ELF-1 (cell line): ENCODE data around the gene TMEM88.

Experiments
- DNase-seq: peaks from one replicate; pipeline ENCODE4 v3.0.0-alpha.2; 2016; ENCODE audit warnings: low read depth, low spot score

Gene TMEM88

DNA sequence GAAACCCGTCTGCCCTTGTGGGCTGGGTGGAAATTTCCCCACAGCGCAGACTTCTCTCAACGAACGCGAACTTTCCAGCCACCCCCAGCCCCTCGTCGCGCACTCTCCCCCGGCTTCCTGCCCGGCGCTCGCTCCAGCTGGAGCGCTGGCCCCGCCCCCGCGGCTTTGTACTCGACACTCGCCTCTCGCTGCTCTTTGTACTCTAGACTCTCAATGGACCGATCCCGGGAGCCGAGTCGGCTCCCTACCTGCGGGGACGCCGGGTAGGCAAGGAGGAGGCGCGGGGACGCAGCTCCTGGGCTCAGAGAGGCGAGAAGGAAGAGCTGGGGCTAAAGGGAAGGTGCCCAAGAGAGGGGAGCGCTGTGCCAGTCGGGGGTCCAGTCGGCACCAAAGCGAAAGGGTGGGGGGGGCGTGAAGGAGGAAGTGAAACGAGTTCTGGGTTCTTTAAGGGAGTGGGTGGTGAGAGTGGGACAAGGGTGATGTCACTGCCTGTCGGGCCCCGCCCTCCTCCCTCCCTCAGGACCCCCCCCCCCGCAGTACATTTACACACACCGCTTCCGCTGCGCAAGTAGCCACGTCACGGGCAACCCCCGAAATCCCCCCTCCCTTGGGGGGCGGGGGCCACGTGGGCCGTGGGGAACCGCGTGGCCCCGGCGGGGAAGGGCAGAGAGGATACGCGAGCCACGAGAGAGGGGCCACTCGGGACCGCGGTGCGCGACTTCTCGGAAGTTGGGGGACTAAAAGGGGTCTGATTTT lies 11.2 kb upstream of the TMEM88 start:
- DNase-seq, result peak; percentile 88

DNA sequence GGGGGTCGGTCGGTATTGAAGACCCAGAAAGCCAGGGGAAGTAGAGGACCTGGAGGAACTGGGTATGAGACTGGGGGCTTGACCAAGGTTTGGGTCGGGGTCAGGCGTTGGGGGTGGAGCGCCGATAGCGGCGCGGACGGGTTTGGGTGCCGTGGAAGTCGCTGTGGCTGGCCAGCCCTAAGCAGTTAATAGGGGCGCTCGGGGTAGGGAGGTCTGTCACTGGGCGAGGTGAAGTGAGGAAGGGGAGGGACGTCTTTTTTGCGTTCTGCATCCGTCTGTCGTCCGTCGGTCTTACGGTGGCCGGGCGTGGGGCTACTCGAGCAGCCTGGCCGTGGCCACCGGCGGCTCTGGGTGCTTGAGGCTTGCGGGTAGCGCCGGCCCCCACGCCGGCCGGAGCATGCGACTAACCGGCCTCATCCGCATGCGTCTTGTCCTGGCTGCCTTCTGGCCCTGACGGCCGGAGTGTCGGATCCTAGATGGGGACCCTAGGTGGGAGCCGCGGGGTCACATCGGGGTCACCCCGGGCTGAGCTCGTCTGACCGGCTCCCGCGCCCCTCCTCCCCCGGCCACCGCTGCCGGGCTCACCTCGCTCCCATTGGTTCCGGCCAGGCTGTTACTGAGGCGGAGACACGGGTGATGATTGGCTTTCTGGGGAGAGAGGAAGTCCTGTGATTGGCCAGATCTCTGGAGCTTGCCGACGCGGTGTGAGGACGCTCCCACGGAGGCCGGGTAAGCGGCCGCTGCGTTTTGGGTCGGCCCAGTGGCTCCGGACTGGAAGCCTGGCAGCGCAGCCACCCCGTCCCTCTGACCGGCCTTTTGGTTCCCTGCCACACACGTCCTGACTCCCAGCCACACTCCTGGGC lies 10.3 kb upstream of the TMEM88 start:
- peak; percentile 96 for DNase-seq

DNA sequence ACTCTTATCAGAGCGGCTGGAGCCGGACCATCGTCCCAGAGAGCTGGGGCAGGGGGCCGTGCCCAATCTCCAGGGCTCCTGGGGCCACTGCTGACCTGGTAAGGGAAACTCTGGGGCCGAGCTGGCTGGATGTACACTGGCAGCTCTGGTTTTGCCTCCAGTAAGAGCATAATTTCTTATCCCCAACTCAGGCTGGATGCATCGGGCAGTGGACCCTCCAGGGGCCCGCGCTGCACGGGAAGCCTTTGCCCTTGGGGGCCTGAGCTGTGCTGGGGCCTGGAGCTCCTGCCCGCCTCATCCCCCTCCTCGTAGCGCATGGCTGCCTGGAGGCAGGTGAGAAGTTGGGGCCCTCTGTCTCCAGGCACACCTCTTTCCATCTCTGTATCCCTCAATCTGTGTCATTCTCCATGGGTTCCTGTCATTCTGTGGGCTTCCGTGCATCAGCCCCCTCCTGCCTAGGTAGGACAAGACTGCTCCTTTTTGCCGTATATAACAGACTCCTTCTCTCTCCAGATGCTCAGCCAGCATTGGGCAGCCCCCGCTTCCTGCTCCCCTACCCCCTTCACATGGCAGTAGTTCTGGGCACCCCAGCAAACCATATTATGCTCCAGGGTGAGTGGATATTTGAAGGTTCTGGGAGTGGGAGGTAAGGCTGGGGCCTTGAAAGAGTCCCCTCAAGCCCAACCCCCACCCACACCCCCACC lies 9.4 kb upstream of the TMEM88 start:
- no peak for DNase-seq

DNA sequence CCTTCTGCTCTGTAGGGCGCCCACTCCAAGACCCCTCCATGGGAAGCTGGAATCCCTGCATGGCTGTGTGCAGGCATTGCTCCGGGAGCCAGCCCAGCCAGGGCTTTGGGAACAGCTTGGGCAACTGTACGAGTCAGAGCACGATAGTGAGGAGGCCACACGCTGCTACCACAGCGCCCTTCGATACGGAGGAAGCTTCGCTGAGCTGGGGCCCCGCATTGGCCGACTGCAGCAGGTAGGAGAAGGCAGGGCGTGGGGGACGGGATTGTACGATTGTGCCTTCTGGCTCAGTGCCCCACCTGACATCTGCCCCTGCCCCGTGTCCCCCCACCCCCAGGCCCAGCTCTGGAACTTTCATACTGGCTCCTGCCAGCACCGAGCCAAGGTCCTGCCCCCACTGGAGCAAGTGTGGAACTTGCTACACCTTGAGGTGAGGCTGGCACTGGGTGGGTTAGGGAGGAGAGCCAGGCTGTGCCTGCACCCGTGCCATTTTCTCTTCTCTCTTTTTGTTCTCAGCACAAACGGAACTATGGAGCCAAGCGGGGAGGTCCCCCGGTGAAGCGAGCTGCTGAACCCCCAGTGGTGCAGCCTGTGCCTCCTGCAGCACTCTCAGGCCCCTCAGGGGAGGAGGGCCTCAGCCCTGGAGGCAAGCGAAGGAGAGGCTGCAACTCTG lies 8.7 kb upstream of the TMEM88 start:
- no peak for DNase-seq

DNA sequence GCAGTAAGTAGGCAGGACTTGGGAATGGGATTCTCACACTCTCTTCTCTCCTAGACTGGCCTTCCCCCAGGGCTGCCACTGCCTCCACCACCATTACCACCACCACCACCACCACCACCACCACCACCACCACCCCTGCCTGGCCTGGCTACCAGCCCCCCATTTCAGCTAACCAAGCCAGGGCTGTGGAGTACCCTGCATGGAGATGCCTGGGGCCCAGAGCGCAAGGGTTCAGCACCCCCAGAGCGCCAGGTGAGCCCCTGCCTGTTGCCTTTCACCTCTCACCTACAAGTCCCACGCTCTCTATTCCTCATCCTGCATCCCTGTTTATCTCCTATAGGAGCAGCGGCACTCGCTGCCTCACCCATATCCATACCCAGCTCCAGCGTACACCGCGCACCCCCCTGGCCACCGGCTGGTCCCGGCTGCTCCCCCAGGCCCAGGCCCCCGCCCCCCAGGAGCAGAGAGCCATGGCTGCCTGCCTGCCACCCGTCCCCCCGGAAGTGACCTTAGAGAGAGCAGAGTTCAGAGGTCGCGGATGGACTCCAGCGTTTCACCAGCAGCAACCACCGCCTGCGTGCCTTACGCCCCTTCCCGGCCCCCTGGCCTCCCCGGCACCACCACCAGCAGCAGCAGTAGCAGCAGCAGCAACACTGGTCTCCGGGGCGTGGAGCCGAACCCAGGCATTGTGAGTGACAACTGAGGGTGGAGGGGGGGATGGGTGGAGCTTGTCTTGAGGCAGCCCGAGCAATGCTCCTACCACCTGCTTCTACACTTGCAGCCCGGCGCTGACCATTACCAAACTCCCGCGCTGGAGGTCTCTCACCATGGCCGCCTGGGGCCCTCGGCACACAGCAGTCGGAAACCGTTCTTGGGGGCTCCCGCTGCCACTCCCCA lies 7.9 kb upstream of the TMEM88 start:
- no peak for DNase-seq

DNA sequence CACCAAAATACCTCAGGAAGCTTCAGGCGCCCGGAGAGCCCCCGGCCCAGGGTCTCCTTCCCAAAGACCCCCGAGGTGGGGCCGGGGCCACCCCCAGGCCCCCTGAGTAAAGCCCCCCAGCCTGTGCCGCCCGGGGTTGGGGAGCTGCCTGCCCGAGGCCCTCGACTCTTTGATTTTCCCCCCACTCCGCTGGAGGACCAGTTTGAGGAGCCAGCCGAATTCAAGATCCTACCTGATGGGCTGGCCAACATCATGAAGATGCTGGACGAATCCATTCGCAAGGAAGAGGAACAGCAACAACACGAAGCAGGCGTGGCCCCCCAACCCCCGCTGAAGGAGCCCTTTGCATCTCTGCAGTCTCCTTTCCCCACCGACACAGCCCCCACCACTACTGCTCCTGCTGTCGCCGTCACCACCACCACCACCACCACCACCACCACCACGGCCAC lies 6.7 kb upstream of the TMEM88 start:
- DNase-seq, result no peak

DNA sequence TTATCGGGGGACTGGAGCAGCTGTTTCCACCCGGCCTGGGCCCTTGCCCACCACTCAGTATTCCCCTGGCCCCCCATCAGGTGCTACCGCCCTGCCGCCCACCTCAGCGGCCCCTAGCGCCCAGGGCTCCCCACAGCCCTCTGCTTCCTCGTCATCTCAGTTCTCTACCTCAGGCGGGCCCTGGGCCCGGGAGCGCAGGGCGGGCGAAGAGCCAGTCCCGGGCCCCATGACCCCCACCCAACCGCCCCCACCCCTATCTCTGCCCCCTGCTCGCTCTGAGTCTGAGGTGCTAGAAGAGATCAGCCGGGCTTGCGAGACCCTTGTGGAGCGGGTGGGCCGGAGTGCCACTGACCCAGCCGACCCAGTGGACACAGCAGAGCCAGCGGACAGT lies 6.1 kb upstream of the TMEM88 start:
- DNase-seq, result no peak

DNA sequence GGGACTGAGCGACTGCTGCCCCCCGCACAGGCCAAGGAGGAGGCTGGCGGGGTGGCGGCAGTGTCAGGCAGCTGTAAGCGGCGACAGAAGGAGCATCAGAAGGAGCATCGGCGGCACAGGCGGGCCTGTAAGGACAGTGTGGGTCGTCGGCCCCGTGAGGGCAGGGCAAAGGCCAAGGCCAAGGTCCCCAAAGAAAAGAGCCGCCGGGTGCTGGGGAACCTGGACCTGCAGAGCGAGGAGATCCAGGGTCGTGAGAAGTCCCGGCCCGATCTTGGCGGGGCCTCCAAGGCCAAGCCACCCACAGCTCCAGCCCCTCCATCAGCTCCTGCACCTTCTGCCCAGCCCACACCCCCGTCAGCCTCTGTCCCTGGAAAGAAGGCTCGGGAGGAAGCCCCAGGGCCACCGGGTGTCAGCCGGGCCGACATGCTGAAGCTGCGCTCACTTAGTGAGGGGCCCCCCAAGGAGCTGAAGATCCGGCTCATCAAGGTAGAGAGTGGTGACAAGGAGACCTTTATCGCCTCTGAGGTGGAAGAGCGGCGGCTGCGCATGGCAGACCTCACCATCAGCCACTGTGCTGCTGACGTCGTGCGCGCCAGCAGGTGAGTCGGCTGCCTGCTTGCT lies 5.6 kb upstream of the TMEM88 start:
- DNase-seq, result no peak

DNA sequence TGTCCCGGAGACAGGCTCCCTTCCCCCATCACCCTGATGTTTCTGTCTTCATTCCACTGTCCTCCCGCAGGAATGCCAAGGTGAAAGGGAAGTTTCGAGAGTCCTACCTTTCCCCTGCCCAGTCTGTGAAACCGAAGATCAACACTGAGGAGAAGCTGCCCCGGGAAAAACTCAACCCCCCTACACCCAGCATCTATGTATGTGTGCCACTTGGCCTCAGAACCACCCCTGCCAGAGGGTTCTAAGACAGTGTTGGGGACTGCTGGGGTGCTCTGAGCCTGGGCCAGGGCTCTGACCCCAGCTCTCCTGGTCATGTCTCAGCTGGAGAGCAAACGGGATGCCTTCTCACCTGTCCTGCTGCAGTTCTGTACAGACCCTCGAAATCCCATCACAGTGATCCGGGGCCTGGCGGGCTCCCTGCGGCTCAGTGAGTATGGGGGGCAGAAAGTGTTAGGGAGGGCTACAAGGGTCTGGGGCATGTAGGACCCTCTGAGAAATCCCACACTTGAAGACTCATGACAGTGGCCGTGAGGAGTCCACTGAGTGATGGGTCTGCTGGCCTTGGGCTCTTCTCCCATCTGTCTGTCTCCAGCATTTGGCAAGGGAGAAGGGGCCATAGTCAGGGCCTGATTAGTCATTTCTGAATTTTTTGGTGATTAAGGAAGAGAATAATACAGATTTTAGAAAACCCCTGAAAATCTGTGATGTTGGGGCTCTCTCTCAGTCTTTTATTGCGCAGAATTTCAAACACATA lies 4.9 kb upstream of the TMEM88 start:
- no peak for DNase-seq

DNA sequence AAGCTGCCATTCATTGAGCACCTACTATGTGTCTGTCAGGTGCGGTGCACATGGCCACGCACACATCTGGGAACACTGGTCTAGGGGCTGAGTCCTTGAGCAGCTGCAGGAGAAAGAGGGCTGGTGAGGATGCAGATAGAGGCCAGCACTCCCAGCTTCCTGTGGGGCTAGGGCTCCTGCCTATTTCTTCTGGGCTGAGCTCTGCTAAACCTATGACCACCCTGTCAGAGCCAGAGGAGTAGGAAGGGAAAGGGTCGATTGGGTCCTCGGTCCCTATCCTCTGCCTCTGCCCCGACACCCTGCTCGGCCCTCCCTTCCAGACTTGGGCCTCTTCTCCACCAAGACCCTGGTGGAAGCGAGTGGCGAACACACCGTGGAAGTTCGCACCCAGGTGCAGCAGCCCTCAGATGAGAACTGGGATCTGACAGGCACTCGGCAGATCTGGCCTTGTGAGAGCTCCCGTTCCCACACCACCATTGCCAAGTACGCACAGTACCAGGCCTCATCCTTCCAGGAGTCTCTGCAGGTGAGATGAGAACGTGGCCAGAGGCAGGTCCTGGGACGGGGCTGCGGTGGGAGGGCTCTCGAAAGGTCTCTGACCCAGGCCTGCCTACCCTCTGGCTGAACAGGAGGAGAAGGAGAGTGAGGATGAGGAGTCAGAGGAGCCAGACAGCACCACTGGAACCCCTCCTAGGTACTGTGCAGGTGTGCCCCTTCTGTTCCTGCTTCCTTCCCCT lies 4.0 kb upstream of the TMEM88 start:
- DNase-seq, result no peak

DNA sequence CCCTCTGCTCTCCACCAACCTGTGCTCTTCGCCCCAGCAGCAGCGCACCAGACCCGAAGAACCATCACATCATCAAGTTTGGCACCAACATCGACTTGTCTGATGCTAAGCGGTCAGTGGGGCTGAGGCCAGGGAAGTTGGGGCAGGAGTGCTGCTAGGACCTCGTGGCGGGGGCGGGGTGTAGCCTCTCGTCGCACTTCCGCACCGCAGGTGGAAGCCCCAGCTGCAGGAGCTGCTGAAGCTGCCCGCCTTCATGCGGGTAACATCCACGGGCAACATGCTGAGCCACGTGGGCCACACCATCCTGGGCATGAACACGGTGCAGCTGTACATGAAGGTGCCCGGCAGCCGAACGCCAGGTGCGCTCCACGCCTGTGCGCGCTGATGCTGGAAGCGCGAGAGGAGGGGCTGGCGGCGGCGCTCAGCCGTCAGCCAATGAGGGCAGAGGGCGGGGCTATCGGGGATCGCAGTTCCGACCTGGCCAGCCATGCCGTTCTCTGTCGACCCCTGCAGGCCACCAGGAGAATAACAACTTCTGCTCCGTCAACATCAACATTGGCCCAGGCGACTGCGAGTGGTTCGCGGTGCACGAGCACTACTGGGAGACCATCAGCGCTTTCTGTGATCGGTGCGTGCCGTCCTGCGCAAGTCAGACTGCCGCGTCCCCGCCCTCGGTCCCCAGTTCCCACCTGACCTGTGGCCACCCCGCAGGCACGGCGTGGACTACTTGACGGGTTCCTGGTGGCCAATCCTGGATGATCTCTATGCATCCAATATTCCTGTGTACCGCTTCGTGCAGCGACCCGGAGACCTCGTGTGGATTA lies 3.2 kb upstream of the TMEM88 start:
- DNase-seq, result peak; percentile 94

DNA sequence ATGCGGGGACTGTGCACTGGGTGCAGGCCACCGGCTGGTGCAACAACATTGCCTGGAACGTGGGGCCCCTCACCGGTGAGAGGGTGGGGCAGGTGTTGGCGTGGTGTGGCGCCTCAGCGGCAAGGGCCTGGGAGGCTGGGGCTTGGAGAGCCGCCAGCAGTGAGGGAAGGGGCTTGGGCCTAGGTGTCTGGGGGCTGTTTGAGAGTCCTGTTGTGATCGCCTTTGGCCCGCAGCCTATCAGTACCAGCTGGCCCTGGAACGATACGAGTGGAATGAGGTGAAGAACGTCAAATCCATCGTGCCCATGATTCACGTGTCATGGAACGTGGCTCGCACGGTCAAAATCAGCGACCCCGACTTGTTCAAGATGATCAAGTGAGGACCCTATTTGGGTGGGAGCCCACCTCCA lies 2.6 kb upstream of the TMEM88 start:
- no peak for DNase-seq

DNA sequence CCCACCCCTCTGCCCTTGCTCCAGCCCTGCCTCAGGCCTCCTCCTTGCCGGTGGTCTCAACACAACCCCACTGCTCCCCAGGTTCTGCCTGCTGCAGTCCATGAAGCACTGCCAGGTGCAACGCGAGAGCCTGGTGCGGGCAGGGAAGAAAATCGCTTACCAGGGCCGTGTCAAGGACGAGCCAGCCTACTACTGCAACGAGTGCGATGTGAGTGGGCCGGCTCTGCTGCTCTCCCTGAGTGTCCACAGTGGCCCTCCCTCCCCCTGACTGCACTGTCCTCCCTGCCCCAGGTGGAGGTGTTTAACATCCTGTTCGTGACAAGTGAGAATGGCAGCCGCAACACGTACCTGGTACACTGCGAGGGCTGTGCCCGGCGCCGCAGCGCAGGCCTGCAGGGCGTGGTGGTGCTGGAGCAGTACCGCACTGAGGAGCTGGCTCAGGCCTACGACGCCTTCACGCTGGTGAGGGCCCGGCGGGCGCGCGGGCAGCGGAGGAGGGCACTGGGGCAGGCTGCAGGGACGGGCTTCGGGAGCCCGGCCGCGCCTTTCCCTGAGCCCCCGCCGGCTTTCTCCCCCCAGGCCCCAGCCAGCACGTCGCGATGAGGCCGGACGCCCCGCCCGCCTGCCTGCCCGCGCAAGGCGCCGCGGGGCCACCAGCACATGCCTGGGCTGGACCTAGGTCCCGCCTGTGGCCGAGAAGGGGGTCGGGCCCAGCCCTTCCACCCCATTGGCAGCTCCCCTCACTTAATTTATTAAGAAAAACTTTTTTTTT lies 1.8 kb upstream of the TMEM88 start:
- DNase-seq, result peak; percentile 77

DNA sequence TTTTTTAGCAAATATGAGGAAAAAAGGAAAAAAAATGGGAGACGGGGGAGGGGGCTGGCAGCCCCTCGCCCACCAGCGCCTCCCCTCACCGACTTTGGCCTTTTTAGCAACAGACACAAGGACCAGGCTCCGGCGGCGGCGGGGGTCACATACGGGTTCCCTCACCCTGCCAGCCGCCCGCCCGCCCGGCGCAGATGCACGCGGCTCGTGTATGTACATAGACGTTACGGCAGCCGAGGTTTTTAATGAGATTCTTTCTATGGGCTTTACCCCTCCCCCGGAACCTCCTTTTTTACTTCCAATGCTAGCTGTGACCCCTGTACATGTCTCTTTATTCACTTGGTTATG lies 1.2 kb upstream of the TMEM88 start:
- DNase-seq, result peak; percentile 75

DNA sequence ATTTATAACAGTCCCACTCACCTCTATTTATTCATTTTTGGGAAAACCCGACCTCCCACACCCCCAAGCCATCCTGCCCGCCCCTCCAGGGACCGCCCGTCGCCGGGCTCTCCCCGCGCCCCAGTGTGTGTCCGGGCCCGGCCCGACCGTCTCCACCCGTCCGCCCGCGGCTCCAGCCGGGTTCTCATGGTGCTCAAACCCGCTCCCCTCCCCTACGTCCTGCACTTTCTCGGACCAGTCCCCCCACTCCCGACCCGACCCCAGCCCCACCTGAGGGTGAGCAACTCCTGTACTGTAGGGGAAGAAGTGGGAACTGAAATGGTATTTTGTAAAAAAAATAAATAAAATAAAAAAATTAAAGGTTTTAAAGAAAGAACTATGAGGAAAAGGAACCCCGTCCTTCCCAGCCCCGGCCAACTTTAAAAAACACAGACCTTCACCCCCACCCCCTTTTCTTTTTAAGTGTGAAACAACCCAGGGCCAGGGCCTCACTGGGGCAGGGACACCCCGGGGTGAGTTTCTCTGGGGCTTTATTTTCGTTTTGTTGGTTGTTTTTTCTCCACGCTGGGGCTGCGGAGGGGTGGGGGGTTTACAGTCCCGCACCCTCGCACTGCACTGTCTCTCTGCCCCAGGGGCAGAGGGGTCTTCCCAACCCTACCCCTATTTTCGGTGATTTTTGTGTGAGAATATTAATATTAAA lies 638 bp upstream of the TMEM88 start:
- DNase-seq, result no peak

DNA sequence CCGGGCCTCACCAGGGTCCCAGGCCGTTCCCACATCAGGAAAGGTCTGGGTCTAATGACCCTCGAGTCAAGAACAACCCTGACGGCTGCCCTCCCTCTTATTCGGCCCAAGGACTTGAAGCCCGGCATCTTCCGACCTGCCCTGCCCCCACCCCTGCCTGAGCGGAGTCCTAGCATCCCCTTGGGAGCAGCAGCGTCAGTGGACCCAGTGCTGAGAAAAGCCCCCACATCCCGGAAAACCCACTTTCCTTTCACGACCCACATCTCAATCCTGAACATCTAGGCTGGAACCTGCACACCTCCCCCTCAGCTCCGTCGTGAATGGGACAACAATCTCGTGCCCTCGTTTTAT lies 769 bp downstream of the TMEM88 start:
- no peak for DNase-seq
